HG03064 (cell line): ENCODE results near the gene PRR13.
"Not testable (repeated sequence)": the region's sequence is repeated elsewhere in the genome, so short reads cannot be mapped to it uniquely, and the experiment has no call there.

Source experiments
- ATAC-seq: cut with Tn5 transposase; IDR thresholded peaks from one replicate; pipeline ENCODE4 v1.9.1; 2021; ENCODE audit warnings: low read depth; ENCODE audit not compliant: unreplicated experiment

Gene PRR13

DNA sequence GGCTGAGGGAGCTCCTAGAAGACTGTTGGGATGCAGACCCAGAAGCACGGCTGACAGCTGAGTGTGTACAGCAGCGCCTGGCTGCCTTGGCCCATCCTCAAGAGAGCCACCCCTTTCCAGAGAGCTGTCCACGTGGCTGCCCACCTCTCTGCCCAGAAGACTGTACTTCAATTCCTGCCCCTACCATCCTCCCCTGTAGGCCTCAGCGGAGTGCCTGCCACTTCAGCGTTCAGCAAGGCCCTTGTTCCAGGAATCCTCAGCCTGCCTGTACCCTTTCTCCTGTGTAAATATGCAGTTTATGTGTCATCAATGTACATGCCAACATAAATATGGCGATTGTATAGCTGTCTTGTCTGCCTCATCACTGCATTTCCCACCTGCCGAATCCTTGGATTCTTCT is 10.3 kb upstream of the PRR13 start:
- no peak for ATAC-seq

GRCh38 chr12:53435326-53435725 is 6.2 kb upstream of the PRR13 start:
- not testable (repeated sequence) for ATAC-seq

DNA sequence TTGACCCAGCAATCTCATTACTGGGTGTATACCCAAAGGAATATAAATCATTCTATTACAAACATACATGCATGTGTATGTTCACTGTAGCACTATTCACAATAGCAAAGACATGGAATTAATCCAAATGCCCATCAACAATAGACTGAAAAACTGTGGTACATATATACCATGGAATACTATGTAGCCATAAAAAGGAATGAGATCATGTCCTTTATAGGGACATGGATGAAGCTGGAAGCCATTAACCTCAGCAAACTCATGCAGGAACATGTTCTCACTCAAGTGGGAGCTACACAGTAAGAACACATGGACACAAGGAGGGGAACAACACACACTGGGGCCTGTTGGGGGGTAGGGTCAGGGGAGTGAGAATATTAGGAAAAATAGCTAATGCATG is 2.0 kb upstream of the PRR13 start:
- not testable (repeated sequence) for ATAC-seq

DNA sequence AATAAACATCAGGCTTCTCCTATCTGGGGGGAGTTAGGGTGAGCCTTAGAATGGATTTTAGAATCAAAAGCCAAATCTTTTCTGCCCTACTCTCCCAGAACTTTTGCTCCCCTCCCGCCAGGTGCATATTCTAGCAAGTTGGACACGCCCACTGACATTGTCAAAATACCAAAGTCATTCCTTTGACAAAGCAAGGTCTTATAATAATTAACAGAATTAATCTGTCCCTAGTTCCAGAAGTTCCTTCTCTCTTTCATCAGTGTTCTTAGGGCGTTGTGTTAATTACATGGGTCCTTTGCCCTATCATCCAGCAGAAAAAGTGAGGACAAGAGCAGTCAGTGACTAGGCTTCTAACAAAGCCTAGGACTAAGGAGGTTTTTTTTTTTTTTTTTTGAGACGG is 2.4 kb downstream of the PRR13 start:
- ATAC-seq, result no peak

DNA sequence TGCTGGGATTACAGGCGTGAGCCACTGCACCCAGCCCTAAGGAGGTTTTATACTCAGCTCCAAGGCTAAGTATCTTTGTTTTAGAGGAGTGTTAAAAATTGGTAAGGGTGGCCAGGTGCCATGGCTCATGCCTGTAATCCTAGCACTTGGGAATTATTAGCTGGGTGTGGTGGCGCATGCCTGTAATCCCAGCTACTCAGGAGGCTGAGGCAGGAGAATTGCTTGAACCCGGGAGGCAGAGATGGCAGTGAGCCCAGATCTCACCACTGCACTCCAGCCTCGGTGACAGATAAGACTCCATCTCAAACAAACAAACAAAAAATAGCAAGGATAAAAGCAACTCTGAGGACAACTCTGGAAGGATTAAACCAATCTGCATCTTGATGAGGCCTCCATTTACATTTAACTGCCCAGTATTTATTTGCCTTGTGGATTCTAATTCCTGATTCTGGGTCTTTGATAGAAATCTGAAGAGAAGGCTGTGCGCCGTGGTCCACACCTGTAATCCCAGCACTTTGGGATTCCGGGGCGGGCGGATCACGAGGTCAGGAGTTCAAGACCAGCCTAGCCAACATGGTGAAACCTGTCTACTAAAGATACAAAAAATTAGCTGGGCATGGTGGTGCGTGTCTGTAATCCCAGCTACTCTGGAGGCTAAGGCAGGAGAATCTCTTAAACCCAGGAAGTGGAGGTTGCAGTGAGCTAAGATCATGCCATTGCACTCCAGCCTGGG is 3.2 kb downstream of the PRR13 start:
- ATAC-seq, result not testable (repeated sequence)

- ATAC-seq, result no peak
Observed at GRCh38 chr12:53450936-53451335, 9.4 kb downstream of the PRR13 start.

DNA sequence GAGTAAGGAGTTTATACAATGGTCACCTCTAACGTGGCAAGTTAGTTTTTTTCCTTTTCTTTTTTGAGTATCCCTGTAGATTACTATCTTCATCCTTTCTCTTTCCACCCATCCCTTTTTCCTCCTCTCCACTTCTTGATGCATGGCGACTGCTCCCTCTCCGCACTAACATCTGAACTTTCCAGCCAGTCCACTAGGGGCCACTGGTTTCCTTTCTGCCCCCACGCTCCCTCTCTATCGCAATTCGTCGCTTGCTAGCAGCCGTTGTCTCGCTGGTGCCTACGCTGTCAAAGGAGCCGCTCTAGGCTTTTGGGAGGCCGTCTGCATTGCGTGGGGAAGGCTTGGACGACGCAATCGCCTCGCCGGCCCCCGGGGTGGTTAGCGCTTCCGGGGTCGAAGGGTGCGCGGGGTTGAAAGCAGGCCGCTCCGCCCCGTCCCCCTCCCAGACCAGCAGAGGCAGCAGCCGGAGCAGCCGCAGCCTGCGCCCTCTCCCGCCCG is 10.2 kb downstream of the PRR13 start, which contains the start of gene PCBP2:
Gene PCBP2 (plus strand): TSS at position 442 of the 498 bp plus-strand sequence. CDS start 2,699 bp downstream, outside the sequence.
- ATAC-seq, result peak; percentile 97

DNA sequence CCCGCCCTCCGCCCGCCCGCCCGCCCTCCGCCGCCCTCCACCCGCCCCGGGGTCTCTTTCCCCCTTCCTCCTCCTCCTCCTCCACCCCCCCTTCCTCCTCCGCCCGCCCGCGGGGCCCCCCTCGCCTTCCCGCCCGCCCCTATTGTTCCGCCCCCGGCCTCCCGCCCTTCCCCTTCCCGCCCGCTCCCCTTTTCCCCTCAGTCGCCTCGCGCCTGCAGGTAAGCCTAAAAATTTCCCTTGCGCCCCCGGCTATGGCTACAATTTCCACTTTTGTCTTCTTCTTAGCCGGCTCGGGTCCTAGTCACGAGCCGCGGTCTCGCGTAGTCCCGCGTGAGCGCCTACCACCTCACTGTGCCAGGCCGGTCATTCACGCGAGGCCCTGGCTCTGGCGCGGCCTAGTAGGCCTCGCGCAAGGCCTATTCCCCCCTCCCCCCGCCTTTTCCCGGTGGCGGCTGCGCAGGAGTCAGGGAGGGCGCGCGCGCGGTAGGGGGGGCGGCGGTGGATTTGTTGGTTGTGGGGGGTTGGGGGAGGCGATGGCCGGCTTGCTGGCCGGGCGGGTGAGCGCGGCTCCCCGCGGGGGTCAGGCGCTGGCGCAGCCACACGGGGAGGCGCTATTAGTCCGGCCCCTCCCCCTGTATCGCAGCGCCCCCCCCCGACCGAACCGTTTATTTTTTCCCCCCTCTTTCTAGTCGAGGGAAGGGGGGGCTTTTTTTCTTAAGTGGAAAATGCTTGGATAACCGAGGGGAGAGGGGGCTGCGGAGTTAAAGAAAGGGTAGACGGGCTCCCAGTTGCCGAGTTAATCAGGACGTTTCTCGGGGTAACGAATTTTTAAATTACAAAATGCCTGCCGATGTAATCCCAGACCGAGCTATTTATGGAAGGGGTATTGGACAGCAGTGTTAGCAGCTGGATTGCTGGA is 10.9 kb downstream of the PRR13 start:
- ATAC-seq, result peak; percentile 21

GRCh38 chr12:53453953-53454640 is 12.6 kb downstream of the PRR13 start:
- ATAC-seq, result no peak

GRCh38 chr12:53454707-53455106 is 13.2 kb downstream of the PRR13 start:
- no peak for ATAC-seq

GRCh38 chr12:53456654-53457366 is 15.3 kb downstream of the PRR13 start:
- ATAC-seq, result no peak

GRCh38 chr12:53459097-53459496 is 17.6 kb downstream of the PRR13 start:
- no peak for ATAC-seq

GRCh38 chr12:53461059-53461458 is 19.5 kb downstream of the PRR13 start:
- no peak for ATAC-seq

DNA sequence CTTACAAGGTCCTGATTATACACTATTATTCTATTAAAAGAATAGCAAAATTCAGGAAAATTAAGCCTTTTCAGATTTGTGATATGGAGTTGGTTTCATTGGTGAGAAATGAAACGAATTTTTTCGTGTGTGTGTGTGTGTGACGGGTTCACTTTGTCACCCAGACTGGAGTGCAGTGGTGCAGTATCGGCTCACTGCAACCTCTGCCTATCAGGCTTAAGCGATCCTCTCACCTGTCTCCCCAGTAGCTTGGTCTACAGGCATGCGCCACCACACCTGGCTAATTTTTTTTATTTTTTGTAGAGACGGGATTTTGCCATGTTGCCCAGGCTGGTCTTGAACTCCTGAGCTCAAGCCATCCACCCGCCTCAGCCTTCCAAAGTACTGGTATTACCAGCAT is 20.1 kb downstream of the PRR13 start:
- ATAC-seq, result no peak

DNA sequence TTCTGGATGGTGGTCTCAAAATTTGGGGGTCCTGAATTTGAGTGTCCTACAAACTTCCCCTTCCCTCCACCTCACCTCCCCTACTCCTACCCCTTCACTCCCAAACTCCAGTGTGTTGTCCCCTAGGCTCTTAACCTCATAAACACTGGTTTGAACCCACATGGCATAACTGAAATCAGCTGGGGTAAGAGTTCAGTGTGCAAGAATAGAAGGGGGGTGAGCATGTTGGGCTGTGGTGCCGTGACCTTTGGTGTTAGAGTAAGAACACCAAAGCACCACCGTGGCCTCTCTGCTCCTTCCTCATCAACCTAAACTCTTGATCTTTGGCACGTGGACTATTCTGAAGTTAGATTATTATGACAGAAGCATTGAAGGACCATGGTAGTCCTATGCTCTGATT is 21.4 kb downstream of the PRR13 start:
- ATAC-seq, result no peak

DNA sequence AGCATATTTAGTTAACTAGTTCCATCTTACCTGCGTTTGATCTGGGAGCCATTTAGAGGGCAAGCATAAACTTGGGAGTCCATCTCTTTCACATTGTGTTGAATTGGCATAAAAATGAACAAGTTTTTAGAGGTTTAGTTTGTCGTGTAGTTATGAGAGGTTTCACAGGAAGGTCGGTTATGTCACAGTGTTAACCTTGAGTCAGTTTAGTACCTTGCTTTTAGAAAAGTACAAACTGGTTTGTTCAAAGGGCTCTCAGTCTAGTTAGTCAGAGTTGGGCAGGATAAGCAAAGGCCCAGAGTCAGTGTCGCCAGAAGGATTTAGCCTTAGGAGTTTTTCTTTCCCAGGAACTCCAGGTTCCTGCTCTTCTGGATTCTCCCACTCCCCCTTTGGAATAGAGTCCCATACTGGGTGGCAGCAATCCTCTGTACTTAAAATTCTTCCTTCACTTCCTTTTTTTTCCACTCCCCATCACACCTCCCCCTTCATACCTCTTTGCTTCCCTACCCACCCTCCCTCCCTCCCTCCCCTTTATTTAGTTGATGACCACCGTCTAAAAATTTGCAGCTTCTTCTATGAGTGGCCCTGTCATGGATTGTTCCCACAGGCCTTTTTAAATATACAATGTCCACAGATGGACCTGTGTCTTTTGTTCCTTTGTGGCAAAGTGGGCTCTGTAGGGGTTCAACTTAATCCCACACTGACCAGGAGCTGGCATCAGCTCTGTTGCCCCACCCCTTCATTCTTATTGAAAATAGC is 22.4 kb downstream of the PRR13 start:
- no peak for ATAC-seq

- ATAC-seq, result no peak
Observed at GRCh38 chr12:53464685-53465418, 23.3 kb downstream of the PRR13 start.

DNA sequence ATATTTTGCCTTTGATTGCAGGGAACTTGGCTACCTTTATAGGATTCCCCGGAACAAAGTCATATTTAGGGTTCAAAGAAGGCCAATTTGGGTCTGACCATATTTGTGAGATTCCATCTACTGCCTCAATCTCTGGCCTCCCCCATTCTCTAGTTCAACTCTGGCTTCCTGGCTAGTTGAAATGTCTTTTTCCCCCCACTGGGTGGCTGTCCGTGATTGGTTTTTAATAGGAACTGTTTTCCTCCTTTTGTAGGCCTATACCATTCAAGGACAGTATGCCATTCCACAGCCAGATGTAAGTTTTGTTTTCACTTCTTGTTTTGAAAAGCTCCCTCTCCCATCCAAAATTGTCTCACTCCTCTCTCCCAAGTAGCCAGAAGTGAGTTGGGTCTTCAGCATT is 24.1 kb downstream of the PRR13 start:
- no peak for ATAC-seq

DNA sequence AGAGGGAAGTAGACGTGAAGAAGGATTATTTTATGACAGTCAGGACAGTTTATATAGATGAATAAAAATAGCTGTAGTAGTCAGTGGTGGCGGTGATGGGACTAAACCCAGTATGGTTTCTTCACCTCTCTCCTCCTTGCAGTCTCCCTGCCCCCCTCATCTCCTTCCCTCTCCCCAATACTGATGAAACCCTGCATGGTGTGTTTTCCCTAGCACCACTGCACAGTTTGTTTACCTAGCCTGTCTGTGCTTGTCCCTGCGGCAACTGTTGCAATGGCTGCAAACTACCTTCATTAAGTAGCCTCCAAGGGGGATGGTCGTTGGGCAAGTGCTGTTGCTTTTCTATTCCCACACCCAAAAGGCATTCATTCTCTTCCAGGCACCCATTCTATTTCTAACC is 25.1 kb downstream of the PRR13 start:
- ATAC-seq, result no peak
